Pons (tissue), 1 donor: ENCODE results near the gene SENP1.

Experiments used
- DNase-seq: peaks from one replicate; pipeline ENCODE4 v3.0.0-alpha.2; 2016; ENCODE audit warnings: low spot score

The SENP1 gene

DNA sequence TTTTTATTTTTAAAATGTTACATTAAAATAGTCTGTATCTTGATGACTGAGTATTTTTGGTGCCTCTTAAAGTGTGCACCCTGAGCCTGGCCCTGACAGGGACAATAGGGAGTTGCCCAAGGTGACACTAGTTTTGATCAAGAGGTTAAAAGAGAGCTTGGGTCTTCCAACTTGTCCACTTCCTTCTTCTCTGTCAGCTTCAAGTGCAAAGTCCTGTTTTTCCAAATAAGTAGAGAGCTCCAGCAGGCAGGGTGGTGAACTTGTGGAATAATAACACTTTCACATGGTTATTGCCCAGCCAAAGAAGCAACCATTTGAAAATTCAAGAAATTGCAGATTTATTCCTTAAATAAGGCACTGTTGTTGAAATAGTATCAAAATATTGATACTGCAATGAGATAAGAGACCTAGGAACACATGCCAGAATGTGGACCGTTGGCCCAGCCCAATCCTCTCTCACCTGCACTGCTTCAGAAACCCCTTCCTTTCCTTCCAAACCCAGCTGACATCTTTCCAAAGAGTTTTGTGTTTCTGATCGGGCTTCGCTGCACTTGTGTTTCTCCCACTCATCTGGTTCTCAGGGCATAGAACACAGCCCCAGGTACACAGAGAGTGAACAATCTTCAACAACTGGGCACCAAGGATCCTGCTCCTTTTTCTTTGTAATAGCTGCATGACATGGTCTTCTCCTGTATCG lies 87.8 kb downstream of the SENP1 start:
- DNase-seq: no peak

DNA sequence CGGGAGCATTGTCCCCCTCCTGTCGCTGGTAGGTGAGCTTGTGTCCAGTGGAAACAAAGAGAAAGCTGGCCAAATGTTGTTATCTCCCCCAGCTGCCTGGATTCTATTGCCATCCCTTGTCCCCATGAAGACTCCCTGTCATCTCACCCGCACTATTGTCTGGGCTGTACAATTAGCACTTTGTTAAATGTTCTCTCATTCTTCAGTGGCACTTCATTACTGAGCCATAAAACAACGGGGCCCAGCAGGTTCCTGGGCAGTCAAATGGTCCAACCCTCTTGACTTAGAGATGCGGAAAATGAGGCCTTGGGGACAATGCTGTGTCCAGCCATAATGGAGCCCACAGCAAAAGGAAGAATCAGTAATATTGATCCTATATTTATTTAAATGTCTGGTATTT lies 88.4 kb downstream of the SENP1 start:
- DNase-seq: peak; percentile 94

DNA sequence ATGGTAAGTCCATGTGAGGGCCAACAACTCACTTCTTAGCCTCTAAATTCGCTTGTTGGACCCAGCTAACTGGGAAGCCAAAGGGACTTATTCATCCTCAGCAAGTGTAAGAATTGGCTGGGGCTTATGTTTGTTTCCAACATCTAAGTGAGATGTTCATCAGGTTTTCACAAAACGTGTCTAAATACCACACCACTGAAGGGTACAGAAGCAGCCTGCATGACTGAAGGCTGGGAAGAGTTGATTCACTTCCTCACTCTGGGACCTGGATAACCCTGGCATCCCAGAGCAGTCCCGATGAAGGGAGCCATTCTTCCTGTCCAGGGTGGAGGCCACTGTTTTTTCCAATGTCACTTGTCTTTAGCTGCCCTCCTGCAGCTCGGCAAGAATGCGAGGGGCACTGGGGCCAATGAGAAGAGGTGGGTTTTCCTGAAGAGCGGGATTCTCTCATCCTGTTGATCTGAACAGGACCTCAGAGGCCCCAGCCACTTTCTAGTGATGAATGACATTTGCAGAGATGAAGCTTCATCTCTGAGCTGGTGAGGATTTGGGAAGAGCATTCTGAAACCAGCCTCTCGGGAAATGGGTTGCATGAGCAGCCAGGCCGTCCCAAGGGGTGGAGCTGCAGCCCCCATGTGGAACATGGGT lies 89.4 kb downstream of the SENP1 start:
- no peak for DNase-seq

DNA sequence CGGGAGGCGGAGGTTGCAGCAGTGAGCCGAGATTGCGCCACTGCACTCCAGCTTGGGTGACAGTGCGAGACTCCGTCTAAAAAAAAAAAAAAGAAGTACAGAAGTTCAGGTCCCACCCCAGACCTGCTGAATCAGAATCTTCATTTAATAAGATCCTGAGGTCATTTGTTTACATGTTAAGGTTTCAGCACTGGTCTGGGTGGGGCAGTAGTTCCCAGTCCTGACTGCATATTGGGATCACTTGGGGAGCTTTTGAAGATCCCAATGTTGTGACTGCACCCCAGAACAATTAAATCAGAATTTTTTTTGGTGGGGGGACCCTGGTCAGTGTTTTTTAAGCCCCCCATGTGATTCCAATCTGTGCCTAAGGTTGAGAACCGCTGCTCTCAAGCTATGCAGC lies 89.9 kb downstream of the SENP1 start:
- no peak for DNase-seq

DNA sequence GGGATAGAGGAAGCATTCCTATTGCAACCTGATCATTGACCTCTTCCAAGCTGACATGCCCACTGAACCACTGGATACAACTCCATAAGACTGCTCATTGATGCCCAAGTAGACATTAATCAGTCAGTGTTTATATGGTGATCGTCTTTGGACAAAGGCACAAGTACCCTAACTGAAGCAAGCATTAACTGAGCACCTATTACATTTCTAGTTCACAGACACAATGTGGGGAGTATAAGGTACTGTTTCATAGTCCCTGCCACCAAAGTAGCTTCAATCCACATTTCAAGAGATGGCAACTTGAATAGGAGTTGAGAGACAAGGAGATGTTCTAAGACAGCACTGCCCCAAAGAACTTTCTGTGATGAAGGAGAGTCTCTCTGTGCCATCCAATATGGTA lies 90.8 kb downstream of the SENP1 start:
- no peak for DNase-seq

DNA sequence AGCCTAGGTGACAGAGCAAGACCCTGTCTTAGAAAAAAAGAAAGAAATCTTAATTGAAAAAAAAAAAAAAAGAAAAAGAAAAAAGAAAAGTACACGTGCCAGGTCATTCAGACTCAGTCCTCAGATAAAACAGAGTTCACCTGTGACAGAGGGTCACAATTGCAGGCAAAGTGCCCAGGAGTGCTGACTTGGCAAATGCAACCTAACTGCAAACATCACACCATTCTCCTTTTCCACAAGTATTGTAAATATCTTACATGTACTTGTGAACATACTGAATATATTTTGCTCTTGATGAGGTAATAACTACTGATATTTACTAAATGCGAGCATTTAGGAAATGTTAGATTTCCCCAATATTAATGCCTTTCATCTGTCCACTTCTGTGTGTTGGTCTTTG lies 92.6 kb downstream of the SENP1 start:
- DNase-seq: no peak

DNA sequence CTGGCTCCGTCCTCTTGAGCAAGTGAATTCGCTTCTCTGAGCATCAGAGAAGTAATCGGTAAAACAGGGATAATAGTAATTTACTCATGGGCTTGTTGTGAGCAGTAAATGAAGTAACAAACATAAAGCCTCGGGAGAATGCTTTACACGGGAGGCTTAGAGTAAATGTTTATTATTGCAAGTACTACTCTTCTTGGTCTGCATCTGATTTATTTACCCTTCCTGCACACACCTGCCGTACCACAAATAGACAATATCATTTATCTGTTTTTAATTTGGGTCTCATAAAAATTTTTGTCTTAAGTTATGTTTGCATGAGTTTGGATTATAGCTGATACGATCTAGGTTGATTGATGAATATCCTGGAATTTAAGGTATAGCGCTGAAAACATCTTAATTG lies 93.8 kb downstream of the SENP1 start:
- no peak for DNase-seq

DNA sequence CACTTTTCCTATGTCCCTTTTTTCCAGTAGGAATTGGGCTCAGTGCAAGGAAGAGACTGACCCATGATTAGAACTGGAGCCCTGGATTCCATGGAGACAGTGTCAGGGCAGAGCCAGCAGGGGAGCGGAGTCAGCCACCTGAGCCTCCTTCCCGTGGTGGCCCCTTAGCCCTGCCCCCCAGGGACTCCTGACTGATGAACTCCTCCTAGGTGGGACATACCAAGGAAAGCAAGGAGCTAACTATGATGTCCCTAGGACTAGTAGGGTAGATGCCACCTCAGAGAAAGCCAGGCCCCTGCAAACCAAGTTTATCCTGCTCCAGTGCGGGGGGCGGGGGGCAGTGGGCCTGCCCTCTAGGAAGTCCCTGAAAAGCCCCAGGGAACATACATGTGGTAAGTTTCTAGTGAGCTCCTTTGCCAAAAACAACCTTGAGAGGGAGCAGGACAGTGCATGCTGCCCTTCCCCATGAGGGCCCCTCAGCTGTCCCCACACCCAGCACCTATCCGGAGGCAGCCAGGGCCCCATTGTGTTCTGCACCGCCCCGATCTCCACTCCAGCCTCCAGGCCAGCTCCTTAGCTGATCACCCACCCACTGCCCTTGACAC lies 95.4 kb downstream of the SENP1 start:
- DNase-seq: no peak

DNA sequence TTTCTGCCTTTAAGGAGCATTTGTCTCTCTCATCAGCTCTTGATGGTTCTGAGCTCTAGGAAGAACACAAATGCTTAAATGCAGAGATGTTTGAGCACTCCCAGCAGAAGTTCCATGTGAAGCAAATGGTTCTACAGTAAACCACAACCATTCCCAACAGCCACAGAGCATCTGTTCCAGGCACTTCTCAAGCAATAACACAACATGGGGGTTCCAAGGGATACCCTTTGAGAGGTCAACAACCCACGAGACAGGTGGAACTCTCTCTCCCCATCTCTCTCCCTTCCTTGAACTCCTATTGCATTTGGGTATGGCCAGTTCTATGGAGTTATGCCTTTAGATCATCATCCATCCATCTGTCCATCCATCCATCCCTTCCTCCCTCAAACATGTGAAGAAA lies 96.4 kb downstream of the SENP1 start:
- DNase-seq: no peak

DNA sequence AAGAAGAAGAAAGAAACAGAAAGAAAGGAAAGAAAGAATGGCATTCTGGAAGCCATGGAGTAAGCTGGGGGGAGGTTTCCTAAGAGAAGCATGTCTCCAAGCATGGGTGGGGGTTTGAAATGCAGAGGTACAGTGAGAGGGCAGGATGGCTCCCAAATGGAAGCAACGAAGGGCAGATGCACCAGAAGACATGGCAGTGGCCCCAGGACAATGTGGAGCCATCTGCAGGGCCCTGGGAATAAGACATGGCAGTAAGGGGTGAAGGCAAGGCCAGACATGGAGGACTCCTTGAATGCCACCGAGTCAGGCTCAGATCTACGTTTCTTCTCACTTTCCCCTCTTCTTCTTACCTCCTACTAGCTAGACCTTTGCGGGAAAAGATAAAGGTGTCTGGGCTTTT lies 96.9 kb downstream of the SENP1 start:
- no peak for DNase-seq

DNA sequence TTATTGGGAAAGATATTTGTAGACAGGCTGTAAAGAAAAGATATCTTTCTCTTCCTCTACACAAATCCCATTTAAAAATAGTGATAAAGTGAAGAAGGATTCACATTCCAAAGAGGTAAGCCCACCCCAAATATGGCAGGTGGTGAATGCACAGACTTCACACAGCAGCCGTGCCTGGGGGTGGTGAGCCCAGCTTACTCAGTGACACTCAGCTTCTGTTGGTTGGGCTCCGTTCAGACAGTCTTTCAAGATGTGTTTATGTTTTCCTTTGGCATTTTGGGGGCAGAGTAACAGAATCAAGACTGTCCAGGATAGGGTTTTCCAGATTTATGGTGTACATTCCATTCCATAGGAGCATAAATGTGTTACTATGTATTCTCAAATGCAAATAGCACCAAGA lies 97.5 kb downstream of the SENP1 start:
- no peak for DNase-seq

DNA sequence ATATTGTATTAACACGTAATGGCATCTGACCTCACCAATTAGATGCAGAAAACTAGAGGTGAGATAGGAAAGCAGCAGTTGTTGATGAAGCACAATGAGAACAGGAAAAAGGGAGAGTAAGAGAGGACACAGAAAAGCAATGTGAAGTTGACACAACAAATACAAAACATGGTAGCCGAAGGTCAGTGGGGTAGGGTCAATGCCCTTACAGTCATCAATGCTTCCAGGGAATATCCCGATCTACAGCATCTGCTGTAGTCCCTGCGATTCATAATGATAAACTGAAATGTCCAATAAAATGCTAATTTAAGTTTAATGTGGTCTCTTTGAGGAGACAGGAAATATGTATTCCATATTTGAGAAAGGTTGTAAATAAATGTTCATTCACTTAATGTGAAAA lies 98.7 kb downstream of the SENP1 start:
- no peak for DNase-seq

DNA sequence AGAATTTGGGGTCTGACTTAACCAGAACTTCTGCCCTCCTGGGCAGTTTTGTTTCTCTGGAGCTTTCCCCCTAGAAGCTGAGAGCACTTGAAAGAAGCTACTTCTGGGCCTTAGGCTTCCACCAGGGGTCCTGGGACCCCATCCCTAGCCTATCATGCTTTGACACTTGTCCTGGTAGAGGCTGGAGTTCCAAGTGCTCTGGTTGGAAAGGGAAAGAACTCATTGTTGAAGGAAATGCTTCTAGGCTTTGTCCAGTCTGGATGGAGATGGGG lies 100.2 kb downstream of the SENP1 start:
- no peak for DNase-seq

DNA sequence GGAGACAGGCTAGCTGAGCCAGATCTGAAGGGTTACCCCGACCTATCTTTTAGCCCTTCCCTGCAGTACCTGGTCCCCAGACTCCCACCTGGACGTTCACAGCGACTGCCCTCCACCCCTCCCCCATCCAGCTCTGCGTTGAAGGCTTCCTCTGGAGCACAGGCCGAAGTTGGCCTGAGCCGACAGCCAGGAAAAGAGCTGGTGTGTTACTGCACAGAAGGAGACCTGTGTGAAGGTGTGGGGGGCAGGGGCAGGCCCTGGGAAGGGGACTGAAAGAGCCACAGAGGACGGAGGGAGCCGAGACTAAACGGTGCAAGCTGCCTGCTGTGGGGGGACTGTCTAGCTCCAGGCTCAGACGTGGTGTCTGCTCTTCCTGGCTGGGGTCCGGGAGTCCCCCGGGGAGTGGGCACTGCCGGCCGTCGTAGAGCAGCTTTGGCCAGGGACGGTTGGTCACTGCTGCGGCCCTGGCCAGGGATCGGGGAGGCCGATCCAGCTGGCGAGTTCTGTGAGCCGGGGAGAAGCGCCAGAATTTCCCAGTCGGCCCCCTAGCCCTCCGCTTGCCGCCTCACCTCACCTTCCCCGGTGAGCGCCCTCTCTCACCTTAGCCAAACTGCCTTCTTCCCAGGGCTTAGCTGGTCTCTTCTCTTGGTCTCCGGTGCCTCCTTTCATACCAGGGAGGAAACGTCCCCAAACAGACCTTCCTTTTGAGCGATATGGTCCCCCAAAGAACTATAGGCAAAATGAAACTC lies 100.7 kb downstream of the SENP1 start:
- DNase-seq: no peak

DNA sequence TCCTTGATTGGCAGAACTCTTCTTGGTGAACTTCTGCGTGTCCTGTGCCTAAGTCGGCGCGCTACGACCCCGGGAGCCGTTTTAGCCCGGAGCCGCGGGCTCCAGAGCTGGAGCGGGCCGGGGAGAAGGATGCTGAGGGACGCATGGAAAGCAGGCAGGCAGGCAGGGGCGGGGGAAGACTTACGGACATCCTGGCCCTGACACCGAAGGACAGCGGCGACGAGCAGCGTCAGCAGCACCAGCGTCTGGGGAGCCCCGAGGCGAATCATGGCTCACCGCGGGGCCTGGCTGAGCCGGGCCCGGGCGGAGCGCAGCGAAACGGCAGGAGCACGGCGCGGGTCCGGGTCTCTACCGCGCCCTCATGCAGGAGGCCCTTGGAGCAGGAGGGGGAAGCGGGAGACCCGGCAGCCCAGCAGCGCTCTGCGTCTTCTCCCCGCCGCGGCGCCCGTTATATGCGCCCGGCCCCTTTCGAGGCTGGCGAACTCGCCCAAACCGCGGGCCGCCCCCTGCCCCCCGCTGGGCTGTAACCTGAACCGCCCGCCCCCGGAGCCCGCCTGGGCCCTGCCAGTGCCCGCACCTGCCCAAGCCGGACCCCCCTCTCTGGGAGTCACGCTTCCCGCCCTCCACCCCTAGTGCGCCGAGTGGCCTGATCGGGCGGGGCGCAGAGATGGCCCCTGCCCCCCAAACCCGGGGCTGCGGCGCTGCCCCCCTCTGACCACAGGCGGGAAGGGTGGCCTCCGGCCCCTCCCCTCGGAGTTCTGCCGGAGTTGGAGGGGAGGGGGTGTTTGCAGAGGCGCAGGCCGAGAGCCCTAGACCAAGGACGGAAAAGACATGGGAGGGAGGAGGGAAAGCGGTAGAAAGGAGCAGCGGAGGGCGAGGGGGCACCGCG lies 101.6 kb downstream of the SENP1 start, which contains the start of gene COL2A1:
COL2A1 (minus strand) TSS at position 424 of the 889 bp plus-strand sequence; CDS start at position 269, 155 bp downstream.
- no peak for DNase-seq

DNA sequence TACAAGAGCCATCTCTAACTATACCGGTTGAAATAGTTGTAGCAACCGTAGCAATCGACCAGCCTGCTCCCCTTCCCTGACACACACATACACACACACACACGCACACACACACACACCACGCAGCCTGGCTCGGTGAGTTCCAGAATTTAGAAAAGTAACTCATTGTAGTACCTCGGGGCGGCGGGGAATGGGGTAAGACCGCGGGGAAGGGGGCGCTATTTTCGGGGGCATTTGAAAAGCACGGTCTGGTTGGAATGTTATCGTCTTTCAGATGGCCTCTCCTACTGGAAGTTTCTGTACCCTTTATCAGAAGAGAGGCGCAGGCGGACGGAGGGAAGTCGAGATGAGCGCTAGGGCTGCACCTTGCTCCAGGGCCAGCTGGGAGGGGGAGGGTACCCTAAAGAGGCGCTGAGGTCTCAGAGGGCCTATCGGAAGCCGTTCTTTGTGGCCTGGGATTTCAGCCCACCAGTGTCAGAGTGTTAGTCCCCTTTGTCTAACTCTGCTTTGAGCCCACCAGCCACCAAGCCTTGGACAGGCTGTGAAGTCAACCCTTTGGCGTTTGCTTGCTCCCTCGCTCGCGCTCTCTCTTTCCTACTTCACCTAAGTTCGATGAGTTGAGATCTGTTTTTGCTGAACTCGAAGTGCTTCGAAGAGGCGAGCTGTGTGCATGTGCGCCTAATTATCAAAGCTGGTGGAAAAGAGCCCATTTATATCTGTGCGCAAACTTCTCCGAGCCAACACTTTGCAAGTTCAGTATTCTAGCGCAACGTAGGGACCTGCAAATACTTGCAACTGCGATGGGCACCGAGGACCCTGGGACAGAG lies 102.4 kb downstream of the SENP1 start:
- no peak for DNase-seq

DNA sequence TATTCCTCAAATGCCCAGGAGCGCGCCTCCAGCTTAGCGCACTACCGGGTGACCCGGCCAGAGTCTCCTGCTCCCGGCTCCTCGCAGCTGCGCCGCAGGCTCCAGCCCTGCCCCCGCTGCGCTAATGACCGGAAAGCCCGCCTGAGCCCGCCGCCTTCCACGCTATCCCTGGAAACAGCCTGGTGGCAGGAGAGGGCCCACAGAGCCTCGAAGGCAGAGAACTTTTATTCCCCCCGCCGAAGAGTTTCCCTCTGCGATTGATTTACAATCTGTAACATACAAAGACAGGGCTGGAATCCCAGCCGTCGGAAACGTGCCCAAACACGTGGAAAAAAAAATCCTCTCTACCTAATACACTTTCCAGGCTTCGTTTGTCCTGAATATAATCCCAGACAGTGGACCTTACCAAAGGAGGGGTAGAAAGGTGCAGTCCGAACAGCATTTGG lies 103.1 kb downstream of the SENP1 start:
- DNase-seq: no peak

DNA sequence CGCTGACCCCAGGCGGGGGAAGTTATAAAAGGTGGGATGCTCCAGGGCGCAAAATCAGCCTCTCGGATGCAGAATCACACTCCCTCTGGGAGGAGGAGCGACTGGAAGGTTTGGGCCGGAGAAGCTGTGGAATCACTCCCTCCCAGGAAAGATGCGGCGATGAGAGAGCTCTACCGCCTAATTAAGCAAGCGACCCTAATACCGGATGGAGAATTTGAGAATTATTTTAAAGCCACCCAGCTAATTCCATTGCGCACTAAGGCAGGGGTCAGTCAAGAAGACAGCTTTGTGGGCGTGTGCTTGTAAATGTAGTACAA lies 103.5 kb downstream of the SENP1 start:
- DNase-seq: no peak

DNA sequence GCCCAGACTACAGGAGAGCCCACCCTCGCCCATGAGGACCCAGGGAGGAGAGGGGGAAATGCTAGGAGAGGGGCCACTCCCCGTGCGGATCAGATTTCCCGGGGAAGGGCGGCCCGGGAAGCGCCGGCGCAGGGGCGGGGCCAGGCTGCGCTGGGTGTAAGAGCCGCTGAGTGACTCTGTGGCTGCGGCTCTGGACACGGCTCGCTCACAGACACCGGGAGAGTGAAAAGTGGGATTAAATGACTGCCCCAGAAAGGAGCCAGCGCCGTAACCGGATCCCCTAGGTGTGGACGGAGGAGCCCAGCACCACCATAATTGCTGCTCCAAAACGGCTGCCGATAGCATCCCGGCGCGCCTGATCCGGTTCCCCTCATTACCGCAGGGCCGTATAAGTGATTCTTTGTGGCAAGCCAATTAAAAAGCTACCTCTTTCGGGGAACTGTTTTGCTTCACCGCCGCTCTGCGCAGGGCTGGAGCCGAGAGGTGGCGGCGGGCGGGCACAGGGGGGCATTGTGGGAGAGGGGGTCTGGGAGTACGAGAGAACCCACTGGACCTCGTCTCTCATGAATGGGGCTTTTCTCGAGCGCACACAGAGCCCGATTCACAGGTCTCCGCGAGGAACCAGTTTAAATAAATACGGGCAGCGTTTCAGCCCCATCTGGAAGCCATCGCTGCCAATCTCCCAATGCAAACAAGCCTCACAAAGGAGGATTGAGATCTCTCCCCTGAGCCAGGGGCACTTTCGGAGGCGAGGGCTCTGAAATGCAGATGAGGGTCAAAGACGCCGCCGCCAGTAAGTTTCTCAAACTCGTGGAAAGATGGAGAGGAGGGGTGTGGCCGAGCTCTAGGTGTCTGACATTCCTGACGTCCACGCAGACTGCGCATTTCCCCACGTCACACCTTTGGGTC lies 104.1 kb downstream of the SENP1 start:
- DNase-seq: peak; percentile 32

DNA sequence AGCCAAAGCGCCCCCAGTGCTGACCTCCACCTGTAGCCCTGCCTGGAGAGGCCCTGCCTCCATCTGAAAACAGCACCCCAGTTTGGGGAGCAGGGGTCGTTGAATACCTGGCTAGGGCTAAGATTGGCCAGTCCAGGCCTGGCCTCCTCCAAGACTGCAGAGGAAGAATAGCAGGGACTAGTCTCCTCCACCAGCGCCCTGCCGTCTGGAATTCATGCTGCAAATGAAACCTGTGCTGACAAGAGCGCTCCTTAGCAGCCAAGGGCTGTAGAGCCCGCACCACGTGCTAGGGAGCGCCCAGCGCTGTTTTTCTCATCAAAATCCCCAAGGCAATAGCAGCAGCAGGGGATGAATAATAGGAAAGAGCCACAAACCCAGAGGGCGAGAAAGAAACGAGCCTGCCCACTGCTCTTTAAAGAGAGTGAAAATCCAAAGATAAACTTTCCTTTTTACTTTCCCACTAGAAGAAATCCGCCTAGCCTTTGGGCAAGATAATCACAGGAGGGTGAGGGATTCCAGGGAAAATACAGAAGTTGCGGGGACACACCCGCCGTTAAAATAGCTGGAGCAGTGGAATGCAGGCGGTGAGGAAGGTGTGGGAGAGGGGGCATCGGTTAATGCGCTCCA lies 104.9 kb downstream of the SENP1 start:
- no peak for DNase-seq
